Endodermal cell (in vitro differentiated cells): Measurements from ENCODE around the gene PCMTD2. TPM values are rescaled to one million over a fixed set of nuclear protein-coding genes. Genes with fewer than 3 reads are reported as not detected.
"Not testable (repeated sequence)": the region's sequence is repeated elsewhere in the genome, so short reads cannot be mapped to it uniquely, and the experiment has no call there.

Experiments
- DNase-seq: peaks from one replicate; pipeline ENCODE4 v3.0.0-alpha.2; 2017
- H3K27ac ChIP-seq: 2 replicates; pipeline ENCODE4 v1.5.1; 2013; ENCODE audit warnings: mild to moderate bottlenecking, low read depth, low read length, moderate library complexity
- H3K27me3 ChIP-seq: 2 replicates; pipeline ENCODE4 v1.6.1; 2013; ENCODE audit warnings: mild to moderate bottlenecking, low read length, moderate library complexity; ENCODE audit not compliant: insufficient read depth, control insufficient read depth, poor library complexity, severe bottlenecking
- H3K36me3 ChIP-seq: 2 replicates; pipeline ENCODE4 v1.7.0; 2013; ENCODE audit warnings: mild to moderate bottlenecking, low read length, moderate library complexity; ENCODE audit not compliant: control insufficient read depth, insufficient read depth
- H3K4me1 ChIP-seq: one replicate; pipeline ENCODE4 v1.7.0; 2013; ENCODE audit warnings: low read length; ENCODE audit not compliant: control insufficient read depth, insufficient read depth
- H3K4me3 ChIP-seq: 2 replicates; pipeline ENCODE4 v1.5.1; 2013; ENCODE audit warnings: mild to moderate bottlenecking, low read length, moderate library complexity
- H3K9ac ChIP-seq: 2 replicates; pipeline ENCODE4 v1.6.1; 2013; ENCODE audit warnings: mild to moderate bottlenecking, low read length, moderate library complexity; ENCODE audit not compliant: poor library complexity, severe bottlenecking; ENCODE audit errors: extremely low read depth
- H3K9me3 ChIP-seq: 2 replicates; pipeline ENCODE4 v1.6.1; 2013; ENCODE audit warnings: mild to moderate bottlenecking, low read length, moderate library complexity; ENCODE audit not compliant: control insufficient read depth
- H3K27ac Mint-ChIP-seq: 2 replicates; pipeline ENCODE4 v1.8.0; 2020; ENCODE audit warnings: mixed read lengths
- H3K27me3 Mint-ChIP-seq: 2 replicates; pipeline ENCODE4 v1.8.0; 2021; ENCODE audit warnings: mild to moderate bottlenecking, mixed read lengths; ENCODE audit not compliant: insufficient read depth
- H3K36me3 Mint-ChIP-seq: 2 replicates; pipeline ENCODE4 v1.8.0; 2020; ENCODE audit warnings: low read depth, mixed read lengths
- H3K4me1 Mint-ChIP-seq: 2 replicates; pipeline ENCODE4 v1.8.0; 2020; ENCODE audit warnings: mixed read lengths
- H3K4me3 Mint-ChIP-seq: 2 replicates; pipeline ENCODE4 v1.8.0; 2020; ENCODE audit warnings: mild to moderate bottlenecking, moderate library complexity, mixed read lengths
- H3K9me3 Mint-ChIP-seq: 2 replicates; pipeline ENCODE4 v1.8.0; 2020; ENCODE audit warnings: mild to moderate bottlenecking, mixed read lengths
- CTCF ChIP-seq: fragments of 200-600 bp; sonication (generic); conservative IDR thresholded peaks from 2 replicates; pipeline ENCODE4 v1.5.0; 2021; ENCODE audit warnings: antibody characterized with exemption, mild to moderate bottlenecking
- whole genome bisulfite sequencing, 2 experiments: methylation state at CpG; one replicate each; pipeline versions ENCODE4 v1.1.5 to v1.1.7; 2013; ENCODE audit warnings: missing lambda C conversion rate in 2 of 2, mixed read lengths in 1 of 2; ENCODE audit not compliant: insufficient coverage in 1 of 2, insufficient read length in 1 of 2; 5-methylcytosine and 5-hydroxymethylcytosine counted together
- total RNA-seq, 2 donors: library from RNA; stranded (reverse); fragmentation: NEBNext Ultra II Directional in 1 of 2; extraction: Animal tissue kit (Norgen Biotek cat#: 25700) in 1 of 2; gene quantifications; 2 replicates in 1 of 2; 3 replicates in 1 of 2; pipeline ENCODE4 v1.2.1, GENCODE V29; 2021

The PCMTD2 gene
- total RNA-seq, 2 donors from 2014 or later = 145 to 158 TPM

- DNase-seq = no peak
- H3K27ac Mint-ChIP-seq = no peak overlapping the region
- H3K36me3 Mint-ChIP-seq = peaks cover 9% of the 10 kb centered on the region
- H3K36me3 ChIP-seq = no peaks in the 10 kb centered on the region
- H3K27me3 Mint-ChIP-seq = no peaks in the 10 kb centered on the region
- no peaks in the 10 kb centered on the region for H3K27me3 ChIP-seq
- no peak overlapping the region for H3K4me3 ChIP-seq
- no peak for TF ChIP-seq CTCF
- no peak overlapping the region for H3K27ac ChIP-seq
- no peaks in the 10 kb centered on the region for H3K9me3 ChIP-seq
- H3K4me3 Mint-ChIP-seq = no peak overlapping the region
- H3K4me1 Mint-ChIP-seq = no peaks in the 10 kb centered on the region
- peaks cover 9% of the 10 kb centered on the region for H3K9me3 Mint-ChIP-seq
- no peaks in the 10 kb centered on the region for H3K4me1 ChIP-seq
- H3K9ac ChIP-seq = no peak overlapping the region
- 95 to 97% methylated on average over 4 to 5 of the region's 5 CpGs for WGBS, 2 experiments
Measured at GRCh38 chr20:64233725-64234124, 21.8 kb upstream of the PCMTD2 start.

- Histone ChIP-seq H3K4me1 (no peaks in the 10 kb centered on the region), H3K27ac (no peak overlapping the region), H3K4me3 (no peak overlapping the region), H3K27me3 (no peaks in the 10 kb centered on the region), H3K36me3 (no peaks in the 10 kb centered on the region), H3K9ac (no peak overlapping the region), H3K9me3 (no peaks in the 10 kb centered on the region)
- no peak for TF ChIP-seq CTCF
- H3K9me3 Mint-ChIP-seq = peaks cover 11% of the 10 kb centered on the region
- H3K4me1 Mint-ChIP-seq = no peaks in the 10 kb centered on the region
- no peaks in the 10 kb centered on the region for H3K27me3 Mint-ChIP-seq
- no peak for DNase-seq
- 90 to 97% methylated on average over 6 to 11 of the region's 11 CpGs for WGBS, 2 experiments
- no peak overlapping the region for H3K27ac Mint-ChIP-seq
- H3K36me3 Mint-ChIP-seq = peaks cover 9% of the 10 kb centered on the region
- H3K4me3 Mint-ChIP-seq = no peak overlapping the region
Measured at GRCh38 chr20:64234291-64234791, 21.2 kb upstream of the PCMTD2 start.

DNA sequence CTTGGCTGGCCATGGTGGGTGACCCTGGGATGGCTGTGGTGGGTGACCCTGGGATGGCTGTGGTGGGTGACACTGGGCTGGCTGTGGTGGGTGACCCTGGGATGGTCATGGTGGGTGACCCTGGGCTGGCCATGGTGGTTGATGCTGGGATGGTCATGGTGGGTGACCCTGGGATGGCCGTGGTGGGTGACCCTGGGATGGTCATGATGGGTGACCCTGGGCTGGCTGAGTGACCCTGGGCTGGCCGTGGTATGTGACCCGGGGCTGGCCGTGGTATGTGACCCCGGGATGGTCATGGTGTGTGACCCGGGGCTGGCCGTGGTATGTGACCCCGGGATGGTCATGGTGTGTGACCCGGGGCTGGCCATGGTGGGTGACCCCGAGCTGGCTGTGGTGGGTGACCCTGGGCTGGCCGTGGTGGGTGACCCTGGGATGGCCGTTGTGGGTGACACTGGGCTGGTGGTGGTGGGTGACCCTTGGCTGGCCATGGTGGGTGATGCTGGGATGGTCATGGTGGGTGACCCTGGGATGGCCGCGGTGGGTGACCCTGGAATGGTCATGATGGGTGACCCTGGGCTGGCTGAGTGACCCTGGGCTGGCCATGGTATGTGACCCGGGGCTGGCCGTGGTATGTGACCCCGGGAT lies 20.5 kb upstream of the PCMTD2 start:
- Mint-ChIP-seq H3K9me3 (peaks cover 11% of the 10 kb centered on the region), H3K36me3 (peaks cover 11% of the 10 kb centered on the region)
- not testable (repeated sequence) for H3K27me3 ChIP-seq, H3K4me1 Mint-ChIP-seq, H3K27me3 Mint-ChIP-seq, H3K27ac Mint-ChIP-seq, H3K9ac ChIP-seq, DNase-seq, H3K27ac ChIP-seq, H3K36me3 ChIP-seq, H3K9me3 ChIP-seq, H3K4me1 ChIP-seq, H3K4me3 ChIP-seq, H3K4me3 Mint-ChIP-seq
- 93% methylated on average over 16 of the region's 17 CpGs; no CpG with 5 or more reads in 1 of the 2 experiments for WGBS, 2 experiments
